ENCODE data around the gene ITPRID2. TPM values are rescaled to one million over a fixed set of nuclear protein-coding genes. Genes with fewer than 3 reads are reported as not detected.

ITPRID2 gene
- total and polyA plus RNA-seq, 2 donors from 2014 or later = 29.9 to 191 TPM

DNA sequence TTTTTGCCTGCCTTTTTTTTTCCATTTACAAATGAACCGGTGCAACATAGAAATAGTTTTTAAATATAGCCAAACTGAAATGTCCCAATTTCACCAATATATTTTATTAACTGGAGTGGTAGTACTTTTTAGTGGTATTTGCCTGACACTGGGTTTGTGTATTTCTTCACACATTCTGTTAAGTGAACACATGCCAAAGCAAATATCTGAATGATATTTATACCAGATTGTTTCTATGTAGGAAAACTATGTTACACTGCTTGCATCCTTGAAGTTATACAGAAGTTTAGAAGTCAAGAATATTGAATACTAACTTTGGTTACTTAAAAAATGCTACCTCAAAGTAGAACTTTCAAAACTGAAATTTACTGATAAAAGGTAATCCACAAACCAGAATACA lies 19.4 kb upstream of the ITPRID2 start:
- TF ChIP-seq, protein P1, sequence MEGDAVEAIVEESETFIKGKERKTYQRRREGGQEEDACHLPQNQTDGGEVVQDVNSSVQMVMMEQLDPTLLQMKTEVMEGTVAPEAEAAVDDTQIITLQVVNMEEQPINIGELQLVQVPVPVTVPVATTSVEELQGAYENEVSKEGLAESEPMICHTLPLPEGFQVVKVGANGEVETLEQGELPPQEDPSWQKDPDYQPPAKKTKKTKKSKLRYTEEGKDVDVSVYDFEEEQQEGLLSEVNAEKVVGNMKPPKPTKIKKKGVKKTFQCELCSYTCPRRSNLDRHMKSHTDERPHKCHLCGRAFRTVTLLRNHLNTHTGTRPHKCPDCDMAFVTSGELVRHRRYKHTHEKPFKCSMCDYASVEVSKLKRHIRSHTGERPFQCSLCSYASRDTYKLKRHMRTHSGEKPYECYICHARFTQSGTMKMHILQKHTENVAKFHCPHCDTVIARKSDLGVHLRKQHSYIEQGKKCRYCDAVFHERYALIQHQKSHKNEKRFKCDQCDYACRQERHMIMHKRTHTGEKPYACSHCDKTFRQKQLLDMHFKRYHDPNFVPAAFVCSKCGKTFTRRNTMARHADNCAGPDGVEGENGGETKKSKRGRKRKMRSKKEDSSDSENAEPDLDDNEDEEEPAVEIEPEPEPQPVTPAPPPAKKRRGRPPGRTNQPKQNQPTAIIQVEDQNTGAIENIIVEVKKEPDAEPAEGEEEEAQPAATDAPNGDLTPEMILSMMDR (IDR thresholded peaks at IDR 0.05; ENCODE audit: borderline replicate concordance, extremely low read depth, insufficient read depth) = no peak
- H3K36me3 ChIP-seq (ENCODE audit: control insufficient read depth in 2 of 3, insufficient read depth in 3 of 3, low read length in 3 of 3) = no peaks in the 10 kb centered on the region
- no peak overlapping the region for H3K4me3 ChIP-seq (ENCODE audit: low read length in 3 of 3)
- no peaks in the 10 kb centered on the region for H3K27me3 ChIP-seq (ENCODE audit: control insufficient read depth, insufficient read depth, low read length)
- H3K27ac ChIP-seq (ENCODE audit: low read depth in 2 of 2, low read length in 2 of 2) = no peak overlapping the region
- no peak for DNase-seq
- no peaks in the 10 kb centered on the region for H3K9me3 ChIP-seq (ENCODE audit: control insufficient read depth in 2 of 3, insufficient read depth in 1 of 3, low read length in 3 of 3)
- no peaks in the 10 kb centered on the region for H3K4me1 ChIP-seq (ENCODE audit: control insufficient read depth in 2 of 3, insufficient read depth in 2 of 3, low read depth in 1 of 3, low read length in 3 of 3)
- intact Hi-C loops (cut with DNase I) = no loop called here
- no peak overlapping the region for H3K9ac ChIP-seq (ENCODE audit: low read length in 3 of 3)
- FAIRE-seq = no peak

DNA sequence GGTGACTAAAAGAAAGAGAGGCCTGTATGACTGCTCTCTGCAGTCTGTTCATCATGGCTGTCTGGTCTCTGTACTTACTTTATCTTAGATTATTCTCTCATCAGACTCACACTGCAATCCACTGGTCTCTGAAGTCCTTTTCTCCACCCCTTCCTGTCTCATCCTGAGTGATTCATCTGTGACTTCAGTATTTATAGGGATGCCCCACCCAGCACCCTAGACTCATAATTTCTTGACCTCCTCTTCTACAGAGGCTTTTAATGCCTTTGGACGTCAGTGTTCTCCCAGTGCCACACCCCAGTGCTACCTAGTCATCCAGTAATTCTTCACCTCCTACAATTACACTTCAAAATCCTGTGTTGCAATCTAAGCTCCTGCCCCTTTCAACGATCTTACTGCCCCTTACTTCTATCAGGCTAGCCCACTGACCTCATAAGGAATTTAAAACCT lies 14.9 kb upstream of the ITPRID2 start:
- H3K27ac ChIP-seq (ENCODE audit: low read depth in 2 of 2, low read length in 2 of 2) = no peak overlapping the region
- DNase-seq (peak in 1 of 5 donors; percentile 33), FAIRE-seq (no peak)
- no peaks in the 10 kb centered on the region for H3K9me3 ChIP-seq (ENCODE audit: control insufficient read depth in 2 of 3, insufficient read depth in 1 of 3, low read length in 3 of 3)
- no peaks in the 10 kb centered on the region for H3K36me3 ChIP-seq (ENCODE audit: control insufficient read depth in 2 of 3, insufficient read depth in 3 of 3, low read length in 3 of 3)
- no peaks in the 10 kb centered on the region for H3K27me3 ChIP-seq (ENCODE audit: control insufficient read depth, insufficient read depth, low read length)
- no peak overlapping the region for H3K9ac ChIP-seq (ENCODE audit: low read length in 3 of 3)
- no peak overlapping the region for H3K4me3 ChIP-seq (ENCODE audit: low read length in 3 of 3)
- TF ChIP-seq, protein P1 (IDR thresholded peaks at IDR 0.05; ENCODE audit: borderline replicate concordance, extremely low read depth, insufficient read depth) = no peak
- no peaks in the 10 kb centered on the region for H3K4me1 ChIP-seq (ENCODE audit: control insufficient read depth in 2 of 3, insufficient read depth in 2 of 3, low read depth in 1 of 3, low read length in 3 of 3)
- intact Hi-C loops (cut with DNase I) = no loop called here

DNA sequence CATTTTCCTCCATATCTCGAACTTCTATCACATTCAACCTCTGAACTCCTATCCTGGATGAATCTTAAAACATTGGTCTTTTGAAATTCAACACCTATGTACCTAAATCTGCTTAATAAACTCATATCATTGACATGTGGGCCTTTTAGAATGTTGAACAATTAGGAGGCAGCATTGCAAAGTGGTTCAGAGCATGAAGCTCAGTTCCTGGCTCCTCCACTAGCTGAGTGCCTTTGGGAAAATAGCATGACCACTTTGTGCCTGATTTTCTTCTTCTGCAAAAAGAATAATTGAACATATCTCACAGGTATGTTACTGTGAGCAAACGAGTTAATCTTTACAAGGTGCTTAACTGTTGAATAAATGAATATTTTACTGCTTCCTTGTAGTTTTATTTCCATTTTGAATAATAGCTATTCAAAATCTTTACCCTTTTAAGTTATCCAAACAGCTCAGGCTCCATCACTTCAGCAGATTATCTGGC lies 14.3 kb upstream of the ITPRID2 start:
- TF ChIP-seq, protein P1 (IDR thresholded peaks at IDR 0.05; ENCODE audit: borderline replicate concordance, extremely low read depth, insufficient read depth) = no peak
- H3K4me1 ChIP-seq (ENCODE audit: control insufficient read depth in 2 of 3, insufficient read depth in 2 of 3, low read depth in 1 of 3, low read length in 3 of 3) = no peaks in the 10 kb centered on the region
- no peak overlapping the region for H3K4me3 ChIP-seq (ENCODE audit: low read length in 3 of 3)
- no peaks in the 10 kb centered on the region for H3K9me3 ChIP-seq (ENCODE audit: control insufficient read depth in 2 of 3, insufficient read depth in 1 of 3, low read length in 3 of 3)
- H3K36me3 ChIP-seq (ENCODE audit: control insufficient read depth in 2 of 3, insufficient read depth in 3 of 3, low read length in 3 of 3) = no peaks in the 10 kb centered on the region
- intact Hi-C loops (cut with DNase I) = no loop called here
- no peaks in the 10 kb centered on the region for H3K27me3 ChIP-seq (ENCODE audit: control insufficient read depth, insufficient read depth, low read length)
- DNase-seq (no peak), FAIRE-seq (no peak)
- no peak overlapping the region for H3K9ac ChIP-seq (ENCODE audit: low read length in 3 of 3)
- H3K27ac ChIP-seq (ENCODE audit: low read depth in 2 of 2, low read length in 2 of 2) = no peak overlapping the region

DNA sequence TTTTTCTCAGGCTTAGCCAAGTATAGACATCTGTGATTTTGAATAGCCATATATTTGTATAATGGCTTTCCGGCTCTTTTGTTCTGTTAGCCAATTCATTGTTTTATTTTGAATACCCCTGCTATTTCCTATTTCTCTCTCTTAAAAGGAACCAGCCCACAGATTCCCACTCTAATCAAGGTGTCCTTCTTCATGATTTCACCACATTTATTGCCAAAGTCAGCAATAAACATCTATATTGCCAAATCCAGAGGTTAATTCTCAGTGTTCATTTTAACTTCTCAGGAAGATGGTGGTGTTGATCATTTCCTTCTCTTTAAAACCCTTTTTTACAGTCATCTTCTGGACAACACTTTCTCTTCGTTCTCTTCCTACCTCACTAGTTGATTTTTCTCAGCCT lies 13.1 kb upstream of the ITPRID2 start:
- no peak for DNase-seq
- no peak overlapping the region for H3K27ac ChIP-seq (ENCODE audit: low read depth in 2 of 2, low read length in 2 of 2)
- H3K4me3 ChIP-seq (ENCODE audit: low read length in 3 of 3) = no peak overlapping the region
- H3K9me3 ChIP-seq (ENCODE audit: control insufficient read depth in 2 of 3, insufficient read depth in 1 of 3, low read length in 3 of 3) = no peaks in the 10 kb centered on the region
- H3K36me3 ChIP-seq (ENCODE audit: control insufficient read depth in 2 of 3, insufficient read depth in 3 of 3, low read length in 3 of 3) = no peaks in the 10 kb centered on the region
- TF ChIP-seq, protein P1 (IDR thresholded peaks at IDR 0.05; ENCODE audit: borderline replicate concordance, extremely low read depth, insufficient read depth) = no peak
- H3K27me3 ChIP-seq (ENCODE audit: control insufficient read depth, insufficient read depth, low read length) = no peaks in the 10 kb centered on the region
- intact Hi-C loops (cut with DNase I) = no loop called here
- FAIRE-seq = no peak
- no peaks in the 10 kb centered on the region for H3K4me1 ChIP-seq (ENCODE audit: control insufficient read depth in 2 of 3, insufficient read depth in 2 of 3, low read depth in 1 of 3, low read length in 3 of 3)
- H3K9ac ChIP-seq (ENCODE audit: low read length in 3 of 3) = no peak overlapping the region

All from kidney (tissue), 14 donors.